ENCODE results near the gene RIMS1.

The RIMS1 gene

GRCh38 chr6:72406517-72406916 is 520.2 kb downstream of the RIMS1 start:
- H3K27ac ChIP-seq = no peak overlapping the region
- ChIA-PET POLR2A (ENCODE audit: low non-redundant PET) (no interaction called here), CTCF (no interaction called here)
- DNase-seq (ENCODE audit: low spot score) = no peak
- TF ChIP-seq, protein P1, sequence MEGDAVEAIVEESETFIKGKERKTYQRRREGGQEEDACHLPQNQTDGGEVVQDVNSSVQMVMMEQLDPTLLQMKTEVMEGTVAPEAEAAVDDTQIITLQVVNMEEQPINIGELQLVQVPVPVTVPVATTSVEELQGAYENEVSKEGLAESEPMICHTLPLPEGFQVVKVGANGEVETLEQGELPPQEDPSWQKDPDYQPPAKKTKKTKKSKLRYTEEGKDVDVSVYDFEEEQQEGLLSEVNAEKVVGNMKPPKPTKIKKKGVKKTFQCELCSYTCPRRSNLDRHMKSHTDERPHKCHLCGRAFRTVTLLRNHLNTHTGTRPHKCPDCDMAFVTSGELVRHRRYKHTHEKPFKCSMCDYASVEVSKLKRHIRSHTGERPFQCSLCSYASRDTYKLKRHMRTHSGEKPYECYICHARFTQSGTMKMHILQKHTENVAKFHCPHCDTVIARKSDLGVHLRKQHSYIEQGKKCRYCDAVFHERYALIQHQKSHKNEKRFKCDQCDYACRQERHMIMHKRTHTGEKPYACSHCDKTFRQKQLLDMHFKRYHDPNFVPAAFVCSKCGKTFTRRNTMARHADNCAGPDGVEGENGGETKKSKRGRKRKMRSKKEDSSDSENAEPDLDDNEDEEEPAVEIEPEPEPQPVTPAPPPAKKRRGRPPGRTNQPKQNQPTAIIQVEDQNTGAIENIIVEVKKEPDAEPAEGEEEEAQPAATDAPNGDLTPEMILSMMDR (conservative IDR thresholded peaks at IDR 0.05; ENCODE audit: low read depth) = no peak

GRCh38 chr6:72410769-72411168 is 524.4 kb downstream of the RIMS1 start:
- ChIA-PET POLR2A (ENCODE audit: low non-redundant PET) (no interaction called here), CTCF (interaction anchor here (0.7 to 2.2 kb wide), 5 partner anchors 21 to 1154 kb away, joined by 3 to 18 read pairs (median 9); no protein-coding TSS in a partner anchor)
- TF ChIP-seq, protein P1 (conservative IDR thresholded peaks at IDR 0.05; ENCODE audit: low read depth) = no peak
- DNase-seq (ENCODE audit: low spot score) = no peak
- no peak overlapping the region for H3K27ac ChIP-seq

DNA sequence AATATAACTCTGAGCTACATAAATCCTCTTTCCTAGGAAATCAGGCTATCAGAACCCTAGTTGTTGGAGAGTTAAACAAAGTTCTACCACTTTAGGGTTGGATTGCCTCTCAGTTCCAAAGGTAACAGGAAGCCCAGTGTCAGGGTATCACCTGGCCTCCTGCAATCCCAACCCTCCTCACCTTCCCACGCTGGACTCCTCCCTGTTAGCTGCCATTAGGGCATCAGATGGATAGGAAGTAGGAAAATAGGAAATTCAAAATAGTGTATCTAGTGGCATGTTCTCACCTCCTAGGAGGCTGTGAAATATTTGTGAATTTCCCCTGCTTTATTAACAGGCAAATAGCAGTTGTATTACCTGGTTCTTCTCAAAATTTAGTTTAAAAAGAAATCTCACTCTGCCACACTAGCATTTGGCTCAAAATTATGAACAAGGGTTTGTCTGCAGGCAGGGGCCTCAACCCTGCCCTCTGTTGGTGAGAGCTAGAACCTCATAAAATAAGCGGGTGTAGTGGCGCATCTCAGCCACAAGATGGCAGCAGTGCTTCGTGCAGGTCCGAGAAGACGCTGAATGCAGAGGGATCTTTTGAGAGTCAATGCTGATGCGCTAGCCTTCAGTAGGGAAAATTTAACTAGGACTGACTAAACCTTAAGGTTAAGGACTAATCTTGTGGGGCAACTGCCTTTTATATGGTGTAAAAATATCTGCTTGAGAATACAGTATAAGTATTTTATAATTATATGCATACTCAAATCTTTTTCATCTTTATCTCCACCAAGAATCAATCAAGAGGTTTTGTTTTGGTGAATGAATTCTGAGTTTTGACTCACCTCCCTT is 525.7 kb downstream of the RIMS1 start:
- CTCF ChIA-PET = interaction anchor here (0.5 to 2.1 kb wide), 24 partner anchors 11 to 927 kb away, joined by 3 to 18 read pairs (median 4); partner anchors contain the start of gene KCNQ5
- POLR2A ChIA-PET (ENCODE audit: low non-redundant PET) = no interaction called here

DNA sequence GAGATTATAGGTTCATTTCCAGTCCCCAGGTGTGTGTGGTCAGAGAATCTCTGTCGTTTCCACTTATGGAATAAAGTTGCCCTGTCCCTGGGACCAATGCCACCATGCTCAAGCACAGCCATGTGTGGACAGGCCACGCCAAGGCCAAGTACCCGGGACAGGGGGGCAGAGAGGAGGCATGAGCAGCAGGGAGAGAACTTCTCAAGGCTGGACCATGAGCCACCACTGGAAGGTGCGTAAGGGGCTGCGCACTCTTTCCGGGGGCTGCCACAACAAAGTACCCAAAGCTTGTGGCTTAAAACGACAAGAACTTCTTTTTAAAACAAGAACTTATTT is 526.3 kb downstream of the RIMS1 start:
- ChIA-PET CTCF (interaction anchor here (0.5 to 2.1 kb wide), 15 partner anchors 9 to 922 kb away, joined by 3 to 19 read pairs (median 4); no protein-coding TSS in a partner anchor), POLR2A (ENCODE audit: low non-redundant PET) (no interaction called here)
- DNase-seq (ENCODE audit: low spot score) = no peak
- TF ChIP-seq, protein P1 (conservative IDR thresholded peaks at IDR 0.05; ENCODE audit: low read depth) = no peak
- no peak overlapping the region for H3K27ac ChIP-seq

More for the DNA sequence above, 525.7 kb downstream of the RIMS1 start:
- H3K27ac ChIP-seq = no peak overlapping the region
- DNase-seq (ENCODE audit: low spot score) = peak; percentile 81
- TF ChIP-seq, protein P1 (conservative IDR thresholded peaks at IDR 0.05; ENCODE audit: low read depth) = peak; percentile 100

- DNase-seq (ENCODE audit: low spot score) = no peak
- TF ChIP-seq, protein P1 (conservative IDR thresholded peaks at IDR 0.05; ENCODE audit: low read depth) = no peak
- ChIA-PET POLR2A (ENCODE audit: low non-redundant PET) (no interaction called here), CTCF (interaction anchor here (0.8 to 1.7 kb wide), 2 partner anchors 166 to 756 kb away, joined by 3 to 19 read pairs; no protein-coding TSS in a partner anchor)
- H3K27ac ChIP-seq = no peak overlapping the region
Measured at GRCh38 chr6:72413884-72414283, 527.5 kb downstream of the RIMS1 start.

- TF ChIP-seq, protein P1 (conservative IDR thresholded peaks at IDR 0.05; ENCODE audit: low read depth) = no peak
- ChIA-PET CTCF (interaction anchor here (0.7 kb wide), 2 partner anchors 311 to 912 kb away, joined by 3 to 5 read pairs; no protein-coding TSS in a partner anchor), POLR2A (ENCODE audit: low non-redundant PET) (no interaction called here)
- no peak overlapping the region for H3K27ac ChIP-seq
- DNase-seq (ENCODE audit: low spot score) = no peak
Measured at GRCh38 chr6:72414657-72415056, 528.3 kb downstream of the RIMS1 start.

Data from RWPE1 (cell line).